ENCODE data around the gene PPP6R3. TPM values are rescaled to one million over a fixed set of nuclear protein-coding genes. Genes with fewer than 3 reads are reported as not detected.

Gene PPP6R3
- total RNA-seq, 2 donors from 2014 or later: 118 to 136 TPM

- peaks cover 7% of the 10 kb centered on the region for H3K36me3 Mint-ChIP-seq (ENCODE audit: low read depth)
- Histone ChIP-seq H3K4me1 (ENCODE audit: control insufficient read depth, insufficient read depth, low read length) (peaks cover 7% of the 10 kb centered on the region), H3K9ac (ENCODE audit: extremely low read depth, low read length, poor library complexity, severe bottlenecking) (no peak overlapping the region), H3K9me3 (ENCODE audit: control insufficient read depth, low read length) (no peaks in the 10 kb centered on the region), H3K27ac (ENCODE audit: low read depth, low read length) (no peak overlapping the region), H3K27me3 (ENCODE audit: control insufficient read depth, insufficient read depth, low read length, poor library complexity, severe bottlenecking) (no peaks in the 10 kb centered on the region), H3K4me3 (ENCODE audit: low read length) (no peak overlapping the region), H3K36me3 (ENCODE audit: control insufficient read depth, insufficient read depth, low read length) (peaks cover 5% of the 10 kb centered on the region)
- H3K27ac Mint-ChIP-seq: no peak overlapping the region
- TF ChIP-seq CTCF (conservative IDR thresholded peaks at IDR 0.05): no peak
- peaks cover 23% of the 10 kb centered on the region for H3K4me1 Mint-ChIP-seq
- no peak overlapping the region for H3K4me3 Mint-ChIP-seq
- H3K9me3 Mint-ChIP-seq: peaks cover 3% of the 10 kb centered on the region
- WGBS, 2 experiments (ENCODE audit: insufficient coverage in 1 of 2, insufficient read length in 1 of 2): 92 to 94% methylated on average over 2 to 3 of the region's 3 CpGs
- H3K27me3 Mint-ChIP-seq (ENCODE audit: insufficient read depth): no peaks in the 10 kb centered on the region
- no peak for DNase-seq
Measured at GRCh38 chr11:68495220-68495729, 34.7 kb downstream of the PPP6R3 start.

DNA sequence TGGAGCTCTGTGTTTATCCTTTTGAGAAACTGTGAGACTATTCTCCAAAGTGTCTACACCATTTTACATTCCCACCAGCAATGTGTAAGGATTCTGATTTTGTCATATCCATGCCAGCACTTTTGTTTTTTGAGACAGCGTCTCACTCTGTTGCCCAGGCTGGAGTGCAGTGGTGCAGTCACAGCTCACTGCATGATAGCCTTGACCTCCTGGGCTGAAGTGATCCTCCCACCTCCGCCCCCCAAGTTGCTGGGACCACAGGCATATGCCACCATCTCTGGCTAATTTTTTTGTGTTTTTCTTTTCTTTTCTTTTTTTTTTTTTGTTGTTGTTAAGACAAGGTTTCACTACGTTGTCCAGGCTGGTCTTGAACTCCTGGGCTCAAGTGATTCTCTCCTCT lies 35.3 kb downstream of the PPP6R3 start:
- no peak overlapping the region for H3K4me3 Mint-ChIP-seq
- peaks cover 5% of the 10 kb centered on the region for H3K36me3 ChIP-seq (ENCODE audit: control insufficient read depth, insufficient read depth, low read length)
- no peak overlapping the region for H3K9ac ChIP-seq (ENCODE audit: extremely low read depth, low read length, poor library complexity, severe bottlenecking)
- peaks cover 7% of the 10 kb centered on the region for H3K4me1 ChIP-seq (ENCODE audit: control insufficient read depth, insufficient read depth, low read length)
- no peak for TF ChIP-seq CTCF (conservative IDR thresholded peaks at IDR 0.05)
- peaks cover 7% of the 10 kb centered on the region for H3K36me3 Mint-ChIP-seq (ENCODE audit: low read depth)
- peaks cover 23% of the 10 kb centered on the region for H3K4me1 Mint-ChIP-seq
- H3K27ac ChIP-seq (ENCODE audit: low read depth, low read length): no peak overlapping the region
- 87 to 95% methylated on average over 3 of the region's 3 CpGs for WGBS, 2 experiments (ENCODE audit: insufficient coverage in 1 of 2, insufficient read length in 1 of 2)
- H3K9me3 ChIP-seq (ENCODE audit: control insufficient read depth, low read length): no peaks in the 10 kb centered on the region
- peaks cover 3% of the 10 kb centered on the region for H3K9me3 Mint-ChIP-seq
- DNase-seq: no peak
- H3K27me3 ChIP-seq (ENCODE audit: control insufficient read depth, insufficient read depth, low read length, poor library complexity, severe bottlenecking): no peaks in the 10 kb centered on the region
- H3K27ac Mint-ChIP-seq: no peak overlapping the region
- H3K4me3 ChIP-seq (ENCODE audit: low read length): no peak overlapping the region
- no peaks in the 10 kb centered on the region for H3K27me3 Mint-ChIP-seq (ENCODE audit: insufficient read depth)

GRCh38 chr11:68497761-68498160 lies 37.2 kb downstream of the PPP6R3 start:
- Histone ChIP-seq H3K9me3 (ENCODE audit: control insufficient read depth, low read length) (no peaks in the 10 kb centered on the region), H3K4me1 (ENCODE audit: control insufficient read depth, insufficient read depth, low read length) (peaks cover 7% of the 10 kb centered on the region), H3K36me3 (ENCODE audit: control insufficient read depth, insufficient read depth, low read length) (no peaks in the 10 kb centered on the region), H3K27ac (ENCODE audit: low read depth, low read length) (no peak overlapping the region), H3K4me3 (ENCODE audit: low read length) (no peak overlapping the region), H3K27me3 (ENCODE audit: control insufficient read depth, insufficient read depth, low read length, poor library complexity, severe bottlenecking) (no peaks in the 10 kb centered on the region), H3K9ac (ENCODE audit: extremely low read depth, low read length, poor library complexity, severe bottlenecking) (no peak overlapping the region)
- peaks cover 3% of the 10 kb centered on the region for H3K9me3 Mint-ChIP-seq
- no peak overlapping the region for H3K4me3 Mint-ChIP-seq
- H3K36me3 Mint-ChIP-seq (ENCODE audit: low read depth): peaks cover 7% of the 10 kb centered on the region
- H3K27me3 Mint-ChIP-seq (ENCODE audit: insufficient read depth): no peaks in the 10 kb centered on the region
- H3K27ac Mint-ChIP-seq: peak overlapping the region; percentile 40
- no peak for TF ChIP-seq CTCF (conservative IDR thresholded peaks at IDR 0.05)
- H3K4me1 Mint-ChIP-seq: peaks cover 28% of the 10 kb centered on the region
- DNase-seq: no peak
- 98 to 100% methylated on average over 2 of the region's 2 CpGs for WGBS, 2 experiments (ENCODE audit: insufficient coverage in 1 of 2, insufficient read length in 1 of 2)
